GM12878 (cell line): ENCODE measurements around the gene PLEKHA7. TPM values are rescaled to one million over a fixed set of nuclear protein-coding genes. Genes with fewer than 3 reads are reported as not detected.

Experiments used
- ATAC-seq: fragments of 200-7000 bp; cut with Tn5 transposase; 3 replicates; pipeline ENCODE4 v1.9.1; 2020; ENCODE audit warnings: mild to moderate bottlenecking, moderate library complexity
- BruUV-seq: library from RNA; stranded (reverse); fragments of 400-500 nt; replicated peaks from 2 replicates; lab custom pipeline; 2021; lab: Mats Ljungman, UMichigan
- CTCF ChIA-PET: fragments of 300-600 bp; sonication (Branson Sonifier 250); formaldehyde crosslinking; extraction: SDS; loops from one replicate; lab custom pipeline; 2021; ENCODE audit warnings: inconsistent platforms; lab: Yijun Ruan, JAX
- POLR2A ChIA-PET: fragments of 350-600 bp; formaldehyde crosslinking; extraction: SDS; loops from one replicate; lab custom pipeline; 2021; ENCODE audit warnings: inconsistent platforms; lab: Charles Lee
- RAD21 ChIA-PET: fragments of 300-600 bp; sonication (Branson Sonifier 250); formaldehyde crosslinking; loops from one replicate; lab custom pipeline; 2023; ENCODE audit warnings: antibody characterized with exemption; ENCODE audit not compliant: unreplicated experiment; lab: Charles Lee
- SMC1A ChIA-PET: fragments of 300-600 bp; sonication (Branson Sonifier 250); formaldehyde crosslinking; loops from one replicate; lab custom pipeline; 2023; ENCODE audit not compliant: unreplicated experiment, uncharacterized antibody; lab: Charles Lee
- DNase-seq: peaks from one replicate; pipeline ENCODE4 v3.0.0-alpha.2; 2011; ENCODE audit warnings: low read depth, low spot score
- FAIRE-seq: peaks from 3 replicates; lab custom pipeline; 2011; peaks lifted over from hg19 to GRCh38; lab: Jason Lieb, UNC
- H2AFZ ChIP-seq: 2 replicates; pipeline ENCODE4 v1.6.0; 2011; ENCODE audit warnings: low read depth, low read length, control low read depth; ENCODE audit not compliant: control insufficient read depth
- H3K27ac ChIP-seq: 2 replicates; pipeline ENCODE4 v1.5.1; 2011; ENCODE audit warnings: control low read depth; ENCODE audit not compliant: control insufficient read depth, insufficient read depth
- H3K27me3 ChIP-seq, 2 experiments: replicated peaks in 1 of 2; 2 replicates each; pipeline versions ENCODE4 v1.6.0 to v1.6.1; 2011; ENCODE audit warnings: low read length in 1 of 2; ENCODE audit not compliant: control insufficient read depth in 2 of 2, insufficient read depth in 2 of 2
- H3K36me3 ChIP-seq, 2 experiments: 2 replicates each; pipeline ENCODE4 v1.5.1; 2011; ENCODE audit warnings: low read length in 1 of 2; ENCODE audit not compliant: control insufficient read depth in 2 of 2, insufficient read depth in 2 of 2
- H3K4me1 ChIP-seq: 2 replicates; pipeline ENCODE4 v1.6.1; 2011; ENCODE audit warnings: mild to moderate bottlenecking, low read length, moderate library complexity, mixed read lengths; ENCODE audit not compliant: control insufficient read depth, insufficient read depth
- H3K4me2 ChIP-seq: 2 replicates; pipeline ENCODE4 v1.6.0; 2011; ENCODE audit warnings: control low read depth; ENCODE audit not compliant: control insufficient read depth, insufficient read depth
- H3K4me3 ChIP-seq: fragments of 200-600 bp; sonication (generic); 2 replicates; pipeline ENCODE4 v1.5.1; 2016
- H3K79me2 ChIP-seq: 2 replicates; pipeline ENCODE4 v1.6.0; 2011; ENCODE audit warnings: low read length; ENCODE audit not compliant: control insufficient read depth, insufficient read depth
- H3K9ac ChIP-seq: 2 replicates; pipeline ENCODE4 v1.8.0; 2011; ENCODE audit warnings: low read length, control low read depth, mixed read lengths; ENCODE audit not compliant: control insufficient read depth, insufficient read depth
- H3K9me3 ChIP-seq: replicated peaks from 3 replicates; pipeline ENCODE4 v1.5.1; 2011; ENCODE audit warnings: mild to moderate bottlenecking, low read length; ENCODE audit not compliant: control insufficient read depth, insufficient read depth
- H4K20me1 ChIP-seq: 2 replicates; pipeline ENCODE4 v1.6.0; 2011; ENCODE audit not compliant: control insufficient read depth, insufficient read depth
- ASH2L ChIP-seq: fragments of 300-600, 200-600 bp; sonication (generic); IDR thresholded peaks from 2 replicates; pipeline ENCODE4 v1.6.1; 2017; ENCODE audit warnings: low read depth, mild to moderate bottlenecking, borderline replicate concordance
- CBX5 ChIP-seq: sonication (generic); IDR thresholded peaks from 2 replicates; pipeline ENCODE4 v1.6.1; 2016; ENCODE audit warnings: low read depth, moderate library complexity, mild to moderate bottlenecking, inconsistent platforms
- CHD4 ChIP-seq: fragments of 200-600 bp; sonication (generic); IDR thresholded peaks from 2 replicates; pipeline ENCODE4 v1.6.1; 2016; ENCODE audit warnings: mild to moderate bottlenecking
- ETV6 ChIP-seq, 2 experiments: fragments of 450-650 bp in 1 of 2; IDR thresholded peaks in 1 of 2; conservative IDR thresholded peaks in 1 of 2; 2 replicates each; pipeline ENCODE4 v1.6.1; 2014; ENCODE audit warnings: antibody characterized with exemption in 1 of 2, borderline replicate concordance in 1 of 2, low read depth in 1 of 2, mild to moderate bottlenecking in 1 of 2, moderate library complexity in 1 of 2
- JUNB ChIP-seq: IDR thresholded peaks from 2 replicates; pipeline ENCODE4 v1.6.1; 2016; ENCODE audit warnings: antibody characterized with exemption, mild to moderate bottlenecking
- LARP7 ChIP-seq: fragments of 450-650 bp; IDR thresholded peaks from 2 replicates; pipeline ENCODE4 v1.6.1; 2017; ENCODE audit warnings: mild to moderate bottlenecking
- MEF2B ChIP-seq: fragments of 450-650 bp; IDR thresholded peaks from 2 replicates; pipeline ENCODE4 v1.6.1; 2018; ENCODE audit warnings: mild to moderate bottlenecking, moderate library complexity; ENCODE audit not compliant: partially characterized antibody, poor library complexity, severe bottlenecking
- MTA2 ChIP-seq: fragments of 450-650 bp; IDR thresholded peaks from 2 replicates; pipeline ENCODE4 v1.6.1; 2016; ENCODE audit warnings: low read depth, mild to moderate bottlenecking, moderate library complexity
- NRF1 ChIP-seq: conservative IDR thresholded peaks from 2 replicates; pipeline ENCODE4 v1.6.1; 2011; ENCODE audit warnings: mild to moderate bottlenecking, low read depth, low read length, improper control_type of control experiment
- PAX5 ChIP-seq: IDR thresholded peaks from 2 replicates; pipeline ENCODE4 v1.6.1; 2011; ENCODE audit warnings: low read depth, low read length, borderline replicate concordance
- ZZZ3 ChIP-seq: IDR thresholded peaks from 2 replicates; pipeline ENCODE4 v1.6.1; 2011; ENCODE audit warnings: low read depth; ENCODE audit not compliant: control insufficient read depth, insufficient read length
- WGBS: methylation state at CpG from one replicate; pipeline ENCODE4 v1.1.6; 2016; ENCODE audit warnings: low lambda C conversion rate; ENCODE audit not compliant: insufficient replicate concordance, insufficient coverage; ENCODE audit errors: missing lambda C conversion rate; 5-methylcytosine and 5-hydroxymethylcytosine counted together
- in situ Hi-C: fragments of 300-500 bp; cut with MboI; formaldehyde crosslinking; loops from 9 replicates; pipeline ENCODE4 v1.14.3; 2018; ENCODE audit warnings: mixed read lengths
- intact Hi-C: fragments of 100-400 bp; cut with micrococcal nuclease; formaldehyde crosslinking; loops from one replicate; pipeline ENCODE4 v1.14.2; 2022; ENCODE audit not compliant: unreplicated experiment
- polyA plus RNA-seq, 11 experiments: library from polyadenylated mRNA; depleted of rRNA in 4 of 11; unstranded in 6 of 11; stranded (reverse) in 5 of 11; fragments of >200 nt; fragmentation: Nextera tagmentation in 4 of 11; fragmentation: Illumina TruSeq in 1 of 11; extraction: Ambion mirVana in 4 of 11; extraction: Trizol in 1 of 11; gene quantifications; 1 replicate in 1 of 11; 2 replicates in 10 of 11; pipeline versions ENCODE4 v1.2.1 to v1.2.3, GENCODE V29; 2011 to 2016; ENCODE audit warnings: inconsistent platforms in 2 of 11, missing spikeins in 2 of 11, low read depth in 1 of 11
- total RNA-seq, 4 experiments: library from RNA; depleted of rRNA in 3 of 4; stranded (reverse); fragments of >200 nt in 3 of 4; fragmentation: Illumina TruSeq in 1 of 4; extraction: Trizol in 1 of 4; gene quantifications; 2 replicates each; pipeline versions ENCODE4 v1.2.1 to v1.2.3, GENCODE V29; 2013 to 2021
- TF ChIP-seq, protein P1 (sequence below): fragments of 450-650 bp; IDR thresholded peaks from 2 replicates; pipeline ENCODE4 v1.6.1; 2016; ENCODE audit warnings: mild to moderate bottlenecking
- TF ChIP-seq, protein P2 (sequence below): IDR thresholded peaks from 2 replicates; pipeline ENCODE4 v1.6.1; 2011; ENCODE audit warnings: mild to moderate bottlenecking, low read depth, low read length, moderate library complexity; ENCODE audit not compliant: insufficient replicate concordance
- TF ChIP-seq, protein P3 (sequence below): fragments of 450-650 bp; IDR thresholded peaks from 2 replicates; pipeline ENCODE4 v1.6.1; 2016; ENCODE audit warnings: mild to moderate bottlenecking, moderate library complexity, borderline replicate concordance

The PLEKHA7 gene
- total and polyA plus RNA-seq, 10 of the 15 experiments (the other 5 are each of a cell fraction or from before 2014, with no cell fraction given): 0.45 to 5.3 (median 2.1) TPM

DNA sequence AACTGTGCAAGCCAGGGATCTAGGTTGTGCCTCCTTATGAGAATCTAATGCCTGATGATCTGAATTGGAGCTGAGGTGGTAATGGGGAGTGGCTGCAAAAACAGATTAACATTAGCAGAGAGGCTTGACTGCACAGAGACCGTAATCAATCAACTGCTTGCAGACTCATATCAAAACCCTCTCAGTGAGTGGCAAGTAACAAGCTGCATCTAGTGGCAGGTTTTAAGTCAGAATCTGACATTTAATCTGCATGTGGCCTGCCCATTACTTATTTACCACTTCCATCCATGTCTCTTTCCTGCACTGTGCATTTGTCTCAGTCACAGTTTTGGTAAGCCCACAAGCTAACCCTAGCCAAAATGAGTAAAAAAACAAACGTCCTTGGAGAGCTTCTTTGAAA, 264.5 kb downstream of the PLEKHA7 start:
- no peaks in the 10 kb centered on the region for H4K20me1 ChIP-seq
- ATAC-seq (peak; percentile 74), FAIRE-seq (no peak), DNase-seq (no peak)
- 5% methylated on average over 2 of the region's 2 CpGs for WGBS
- no peak overlapping the region for H3K27ac ChIP-seq
- intact Hi-C loops (no loop called here), in situ Hi-C loops (no loop called here)
- SMC1A ChIA-PET: interaction anchor here (1.8 to 2.0 kb wide), 2 partner anchors 10 to 11 kb away, joined by 6 to 8 read pairs; partner anchors contain the start of gene C11orf58
- BruUV-seq: no TSS peak
- no peak overlapping the region for H3K9ac ChIP-seq
- POLR2A ChIA-PET: interaction anchor here (1.5 to 2.9 kb wide), 2 partner anchors 8 to 10 kb away, joined by 4 to 17 read pairs; partner anchors contain the start of gene C11orf58
- H3K79me2 ChIP-seq: peaks cover 7% of the 10 kb centered on the region
- H3K4me3 ChIP-seq: no peak overlapping the region
- CTCF ChIA-PET: interaction anchor here (1.1 to 3.4 kb wide), 5 partner anchors 10 to 117 kb away, joined by 3 to 12 read pairs (median 5); no protein-coding TSS in a partner anchor
- RAD21 ChIA-PET: interaction anchor here (1.1 kb wide), 1 partner anchor 10 kb away, joined by 4 read pairs; the partner anchor contains the start of gene C11orf58
- no peak overlapping the region for H3K4me2 ChIP-seq
- H3K36me3 ChIP-seq: peaks cover 6 to 43% of the 10 kb centered on the region in 2 experiments
- no peaks in the 10 kb centered on the region for H3K9me3 ChIP-seq
- no peak overlapping the region for H2AFZ ChIP-seq
- no peaks in the 10 kb centered on the region for H3K27me3 ChIP-seq
- H3K4me1 ChIP-seq: no peaks in the 10 kb centered on the region
- TF ChIP-seq, protein P1, sequence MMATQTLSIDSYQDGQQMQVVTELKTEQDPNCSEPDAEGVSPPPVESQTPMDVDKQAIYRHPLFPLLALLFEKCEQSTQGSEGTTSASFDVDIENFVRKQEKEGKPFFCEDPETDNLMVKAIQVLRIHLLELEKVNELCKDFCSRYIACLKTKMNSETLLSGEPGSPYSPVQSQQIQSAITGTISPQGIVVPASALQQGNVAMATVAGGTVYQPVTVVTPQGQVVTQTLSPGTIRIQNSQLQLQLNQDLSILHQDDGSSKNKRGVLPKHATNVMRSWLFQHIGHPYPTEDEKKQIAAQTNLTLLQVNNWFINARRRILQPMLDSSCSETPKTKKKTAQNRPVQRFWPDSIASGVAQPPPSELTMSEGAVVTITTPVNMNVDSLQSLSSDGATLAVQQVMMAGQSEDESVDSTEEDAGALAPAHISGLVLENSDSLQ: peak; percentile 84
- TF ChIP-seq NRF1 (no peak), LARP7 (no peak), PAX5 (no peak), MEF2B (no peak), ZZZ3 (no peak), MTA2 (0 out of 2 replicates have a peak, but pooled peaks have one; percentile 21), CHD4 (no peak), ETV6 (conservative IDR thresholded peaks at IDR 0.05 in 1 of 2, IDR thresholded peaks at IDR 0.05 in 1 of 2; ENCODE audit: borderline replicate concordance in 1 of 2, low read depth in 1 of 2) (no peak), ASH2L (no peak), JUNB (0 out of 2 replicates have a peak, but pooled peaks have one; percentile 17), CBX5 (no peak)
- TF ChIP-seq, protein P2, sequence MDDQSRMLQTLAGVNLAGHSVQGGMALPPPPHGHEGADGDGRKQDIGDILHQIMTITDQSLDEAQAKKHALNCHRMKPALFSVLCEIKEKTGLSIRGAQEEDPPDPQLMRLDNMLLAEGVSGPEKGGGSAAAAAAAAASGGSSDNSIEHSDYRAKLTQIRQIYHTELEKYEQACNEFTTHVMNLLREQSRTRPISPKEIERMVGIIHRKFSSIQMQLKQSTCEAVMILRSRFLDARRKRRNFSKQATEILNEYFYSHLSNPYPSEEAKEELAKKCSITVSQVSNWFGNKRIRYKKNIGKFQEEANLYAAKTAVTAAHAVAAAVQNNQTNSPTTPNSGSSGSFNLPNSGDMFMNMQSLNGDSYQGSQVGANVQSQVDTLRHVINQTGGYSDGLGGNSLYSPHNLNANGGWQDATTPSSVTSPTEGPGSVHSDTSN: peak; percentile 60
- TF ChIP-seq, protein P3, sequence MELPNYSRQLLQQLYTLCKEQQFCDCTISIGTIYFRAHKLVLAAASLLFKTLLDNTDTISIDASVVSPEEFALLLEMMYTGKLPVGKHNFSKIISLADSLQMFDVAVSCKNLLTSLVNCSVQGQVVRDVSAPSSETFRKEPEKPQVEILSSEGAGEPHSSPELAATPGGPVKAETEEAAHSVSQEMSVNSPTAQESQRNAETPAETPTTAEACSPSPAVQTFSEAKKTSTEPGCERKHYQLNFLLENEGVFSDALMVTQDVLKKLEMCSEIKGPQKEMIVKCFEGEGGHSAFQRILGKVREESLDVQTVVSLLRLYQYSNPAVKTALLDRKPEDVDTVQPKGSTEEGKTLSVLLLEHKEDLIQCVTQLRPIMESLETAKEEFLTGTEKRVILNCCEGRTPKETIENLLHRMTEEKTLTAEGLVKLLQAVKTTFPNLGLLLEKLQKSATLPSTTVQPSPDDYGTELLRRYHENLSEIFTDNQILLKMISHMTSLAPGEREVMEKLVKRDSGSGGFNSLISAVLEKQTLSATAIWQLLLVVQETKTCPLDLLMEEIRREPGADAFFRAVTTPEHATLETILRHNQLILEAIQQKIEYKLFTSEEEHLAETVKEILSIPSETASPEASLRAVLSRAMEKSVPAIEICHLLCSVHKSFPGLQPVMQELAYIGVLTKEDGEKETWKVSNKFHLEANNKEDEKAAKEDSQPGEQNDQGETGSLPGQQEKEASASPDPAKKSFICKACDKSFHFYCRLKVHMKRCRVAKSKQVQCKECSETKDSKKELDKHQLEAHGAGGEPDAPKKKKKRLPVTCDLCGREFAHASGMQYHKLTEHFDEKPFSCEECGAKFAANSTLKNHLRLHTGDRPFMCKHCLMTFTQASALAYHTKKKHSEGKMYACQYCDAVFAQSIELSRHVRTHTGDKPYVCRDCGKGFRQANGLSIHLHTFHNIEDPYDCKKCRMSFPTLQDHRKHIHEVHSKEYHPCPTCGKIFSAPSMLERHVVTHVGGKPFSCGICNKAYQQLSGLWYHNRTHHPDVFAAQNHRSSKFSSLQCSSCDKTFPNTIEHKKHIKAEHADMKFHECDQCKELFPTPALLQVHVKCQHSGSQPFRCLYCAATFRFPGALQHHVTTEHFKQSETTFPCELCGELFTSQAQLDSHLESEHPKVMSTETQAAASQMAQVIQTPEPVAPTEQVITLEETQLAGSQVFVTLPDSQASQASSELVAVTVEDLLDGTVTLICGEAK: no peak
